OCI-LY3 (cell line): ENCODE results near the gene ADAMTS19.

ENCODE experiments used
- CTCF ChIP-seq: fragments of 200-600, 300-600 bp; sonication (generic); IDR thresholded peaks from 2 replicates; pipeline ENCODE4 v1.5.1; 2014; ENCODE audit warnings: antibody characterized with exemption, low read length, low read depth
- EZH2phosphoT487 ChIP-seq: fragments of 200-600 bp; shearing (Covaris generic); IDR thresholded peaks from 2 replicates; pipeline ENCODE4 v1.6.1; 2018; ENCODE audit warnings: antibody characterized with exemption, mixed run types, low read depth

- TF ChIP-seq CTCF = no peak
- TF ChIP-seq EZH2phosphoT487 = no peak
These were observed 109.2 kb downstream of the ADAMTS19 start for GRCh38 chr5:129569295-129569694.
